Endothelial cell of umbilical vein (primary cell): ENCODE results near the gene SPTBN4. TPM values are rescaled to one million over a fixed set of nuclear protein-coding genes. Genes with fewer than 3 reads are reported as not detected.

Experiments used
- BruUV-seq: library from RNA; stranded (reverse); fragments of 400-500 nt; replicated peaks from 2 replicates; lab custom pipeline; 2021; lab: Mats Ljungman, UMichigan
- CTCF ChIA-PET: fragments of 300-600, 350-600 bp; sonication (Branson Sonifier 250); formaldehyde crosslinking; loops from one replicate; lab custom pipeline; 2021; ENCODE audit warnings: antibody characterized with exemption, inconsistent platforms; lab: Charles Lee
- POLR2A ChIA-PET: fragments of 300-600, 350-600 bp; sonication (Branson Sonifier 250); formaldehyde crosslinking; loops from one replicate; lab custom pipeline; 2021; ENCODE audit warnings: antibody characterized with exemption, inconsistent platforms; lab: Charles Lee
- DNase-seq: peaks from one replicate; pipeline ENCODE4 v3.0.0-alpha.2; 2011; ENCODE audit warnings: low read depth, low spot score
- FAIRE-seq: peaks from 2 replicates; lab custom pipeline; 2011; peaks lifted over from hg19 to GRCh38; lab: Jason Lieb, UNC
- H2AFZ ChIP-seq: 2 replicates; pipeline ENCODE4 v1.6.0; 2012; ENCODE audit warnings: low read depth, low read length, control low read depth, inconsistent platforms
- H3K27ac ChIP-seq: 2 replicates; pipeline ENCODE4 v1.5.1; 2011; ENCODE audit warnings: low read depth, mild to moderate bottlenecking, control low read depth, low read length, moderate library complexity; ENCODE audit not compliant: insufficient read depth
- H3K27me3 ChIP-seq, 2 experiments: 2 replicates each; pipeline versions ENCODE4 v1.6.0 to v1.6.1; 2011; ENCODE audit warnings: low read length in 2 of 2, mixed read lengths in 1 of 2; ENCODE audit not compliant: control insufficient read depth in 2 of 2, insufficient read depth in 2 of 2
- H3K36me3 ChIP-seq, 2 experiments: 2 replicates in 1 of 2; 3 replicates in 1 of 2; pipeline ENCODE4 v1.5.1; 2011; ENCODE audit warnings: low read length in 2 of 2, mild to moderate bottlenecking in 1 of 2, moderate library complexity in 1 of 2; ENCODE audit not compliant: control insufficient read depth in 2 of 2, insufficient read depth in 2 of 2; ENCODE audit errors: extremely low read depth in 1 of 2
- H3K4me1 ChIP-seq: 3 replicates; pipeline ENCODE4 v1.5.1; 2011; ENCODE audit warnings: mild to moderate bottlenecking, low read length; ENCODE audit not compliant: control insufficient read depth, insufficient read depth; ENCODE audit errors: extremely low read depth
- H3K4me2 ChIP-seq: 2 replicates; pipeline ENCODE4 v1.6.1; 2011; ENCODE audit warnings: low read length, control low read depth, mixed read lengths; ENCODE audit not compliant: insufficient read depth
- H3K4me3 ChIP-seq, 3 experiments: fragments of 200-600 bp in 1 of 3; sonication (generic), shearing (Covaris generic) in 1 of 3; replicated peaks in 1 of 3; 2 replicates each; pipeline ENCODE4 v1.5.1; 2011 to 2016; ENCODE audit warnings: control low read depth in 3 of 3, low read length in 3 of 3, mild to moderate bottlenecking in 2 of 3, inconsistent platforms in 1 of 3, low read depth in 1 of 3, moderate library complexity in 1 of 3; ENCODE audit not compliant: insufficient read depth in 1 of 3
- H3K79me2 ChIP-seq: 2 replicates; pipeline ENCODE4 v1.6.0; 2012; ENCODE audit warnings: low read length, inconsistent platforms; ENCODE audit not compliant: control insufficient read depth, insufficient read depth
- H3K9ac ChIP-seq: replicated peaks from 2 replicates; pipeline ENCODE3; 2011; ENCODE audit warnings: low read length, control low read depth; ENCODE audit not compliant: insufficient read depth; ENCODE audit errors: extremely low read depth
- H3K9me1 ChIP-seq: replicated peaks from 3 replicates; pipeline ENCODE4 v1.6.0; 2011; ENCODE audit warnings: mild to moderate bottlenecking, low read length; ENCODE audit not compliant: control insufficient read depth, insufficient read depth; ENCODE audit errors: extremely low read depth
- H3K9me3 ChIP-seq: replicated peaks from 2 replicates; pipeline ENCODE4 v1.5.1; 2012; ENCODE audit warnings: low read length, inconsistent platforms; ENCODE audit not compliant: control insufficient read depth, insufficient read depth
- H4K20me1 ChIP-seq: replicated peaks from 2 replicates; pipeline ENCODE3; 2011; ENCODE audit warnings: mild to moderate bottlenecking, low read length; ENCODE audit not compliant: control insufficient read depth, insufficient read depth; ENCODE audit errors: extremely low read depth
- EZH2 ChIP-seq: IDR thresholded peaks from 2 replicates; pipeline ENCODE4 v1.6.1; 2012; ENCODE audit warnings: borderline replicate concordance, low read depth, mild to moderate bottlenecking, moderate library complexity, low read length, inconsistent platforms; ENCODE audit not compliant: severe bottlenecking
- FOS ChIP-seq: IDR thresholded peaks from 2 replicates; pipeline ENCODE4 v1.6.1; 2011; ENCODE audit warnings: mild to moderate bottlenecking, low read length, moderate library complexity, borderline replicate concordance; ENCODE audit not compliant: insufficient read depth
- GATA2 ChIP-seq: IDR thresholded peaks from 2 replicates; pipeline ENCODE4 v1.7.0; 2011; ENCODE audit warnings: low read depth, mild to moderate bottlenecking, moderate library complexity, mixed read lengths, low read length; ENCODE audit not compliant: insufficient read length, insufficient read depth
- JUN ChIP-seq: IDR thresholded peaks from 2 replicates; pipeline ENCODE4 v1.6.1; 2011; ENCODE audit warnings: borderline replicate concordance, low read depth; ENCODE audit not compliant: insufficient read length, insufficient read depth
- MAX ChIP-seq: IDR thresholded peaks from 2 replicates; pipeline ENCODE4 v1.6.1; 2011; ENCODE audit not compliant: insufficient read depth, insufficient read length
- MYC ChIP-seq: IDR thresholded peaks from one replicate; pipeline ENCODE4 v1.6.1; 2011; ENCODE audit warnings: mild to moderate bottlenecking, low read depth, low read length
- POLR2A ChIP-seq: IDR thresholded peaks from 2 replicates; pipeline ENCODE4 v1.6.1; 2012; ENCODE audit warnings: low read depth, mild to moderate bottlenecking, control low read depth, low read length
- POLR2AphosphoS5 ChIP-seq: IDR thresholded peaks from 2 replicates; pipeline ENCODE4 v1.6.1; 2012; ENCODE audit warnings: low read depth, mild to moderate bottlenecking, control low read depth, low read length, moderate library complexity; ENCODE audit not compliant: insufficient read depth
- dilution Hi-C: fragments of 300-500 bp; cut with MboI; formaldehyde crosslinking; loops from one replicate; pipeline ENCODE4 v1.15.0; 2019; ENCODE audit warnings: low sequenced_read_pairs; ENCODE audit not compliant: extremely low pct_ligation_motif_present
- intact Hi-C: fragments of 100-400 bp; cut with micrococcal nuclease; formaldehyde crosslinking; loops from one replicate; pipeline ENCODE4 v1.10.0; 2022
- polyA plus RNA-seq, 4 experiments: library from polyadenylated mRNA; depleted of rRNA in 3 of 4; stranded (reverse) in 3 of 4; unstranded in 1 of 4; fragments of >200 nt; gene quantifications; 2 replicates each; pipeline versions ENCODE4 v1.2.1 to v1.2.3, GENCODE V29; 2011 to 2012; ENCODE audit warnings: missing spikeins in 1 of 4
- total RNA-seq: library from RNA; stranded (reverse); gene quantifications from 2 replicates; pipeline ENCODE4 v1.2.3, GENCODE V29; 2021
- TF ChIP-seq, protein P1 (sequence below), 2 donors: IDR thresholded peaks; 1 replicate in 1 of 2; 2 replicates in 1 of 2; pipeline ENCODE4 v1.5.1; 2011; ENCODE audit warnings: low read length in 2 of 2, mild to moderate bottlenecking in 2 of 2, moderate library complexity in 2 of 2, control low read depth in 1 of 2, inconsistent platforms in 1 of 2, low read depth in 1 of 2; ENCODE audit not compliant: insufficient read depth in 1 of 2; ENCODE audit errors: extremely low read depth in 1 of 2

The SPTBN4 gene
- total and polyA plus RNA-seq, 2 donors (not counting 3 experiments of a cell fraction or from before 2014, with no cell fraction given): 0.33 TPM; not detected in 1

- intact Hi-C loops (no loop called here), dilution Hi-C loops (no loop called here)
- no peak for TF ChIP-seq MYC
- TF ChIP-seq MAX: no peak
- no peak for TF ChIP-seq FOS
- TF ChIP-seq POLR2AphosphoS5: no peak
- TF ChIP-seq POLR2A: no peak
- no peak for TF ChIP-seq GATA2
- TF ChIP-seq JUN: no peak
- TF ChIP-seq, protein P1, sequence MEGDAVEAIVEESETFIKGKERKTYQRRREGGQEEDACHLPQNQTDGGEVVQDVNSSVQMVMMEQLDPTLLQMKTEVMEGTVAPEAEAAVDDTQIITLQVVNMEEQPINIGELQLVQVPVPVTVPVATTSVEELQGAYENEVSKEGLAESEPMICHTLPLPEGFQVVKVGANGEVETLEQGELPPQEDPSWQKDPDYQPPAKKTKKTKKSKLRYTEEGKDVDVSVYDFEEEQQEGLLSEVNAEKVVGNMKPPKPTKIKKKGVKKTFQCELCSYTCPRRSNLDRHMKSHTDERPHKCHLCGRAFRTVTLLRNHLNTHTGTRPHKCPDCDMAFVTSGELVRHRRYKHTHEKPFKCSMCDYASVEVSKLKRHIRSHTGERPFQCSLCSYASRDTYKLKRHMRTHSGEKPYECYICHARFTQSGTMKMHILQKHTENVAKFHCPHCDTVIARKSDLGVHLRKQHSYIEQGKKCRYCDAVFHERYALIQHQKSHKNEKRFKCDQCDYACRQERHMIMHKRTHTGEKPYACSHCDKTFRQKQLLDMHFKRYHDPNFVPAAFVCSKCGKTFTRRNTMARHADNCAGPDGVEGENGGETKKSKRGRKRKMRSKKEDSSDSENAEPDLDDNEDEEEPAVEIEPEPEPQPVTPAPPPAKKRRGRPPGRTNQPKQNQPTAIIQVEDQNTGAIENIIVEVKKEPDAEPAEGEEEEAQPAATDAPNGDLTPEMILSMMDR (IDR thresholded peaks at IDR 0.05; ENCODE audit: extremely low read depth in 1 of 2, insufficient read depth in 1 of 2, low read depth in 1 of 2, low read length in 2 of 2): no peak
- TF ChIP-seq EZH2: no peak
- Histone ChIP-seq H3K9ac (no peak overlapping the region), H3K9me3 (no peaks in the 10 kb centered on the region), H3K79me2 (no peaks in the 10 kb centered on the region), H3K4me2 (no peak overlapping the region), H3K27ac (no peak overlapping the region), H3K4me3 (no peak overlapping the region), H4K20me1 (no peaks in the 10 kb centered on the region), H3K4me1 (no peaks in the 10 kb centered on the region), H3K36me3 (no peaks in the 10 kb centered on the region), H2AFZ (no peak overlapping the region), H3K27me3 (peaks cover 24 to 29% of the 10 kb centered on the region in 2 experiments), H3K9me1 (no peaks in the 10 kb centered on the region)
- DNase-seq (no peak), FAIRE-seq (no peak)
- CTCF ChIA-PET: interaction anchor here (1.6 kb wide), 1 partner anchor 12 kb away, joined by 7 read pairs; no protein-coding TSS in a partner anchor
- BruUV-seq: no TSS peak
- POLR2A ChIA-PET: no interaction called here
Measured at GRCh38 chr19:40511487-40511886, 44.7 kb downstream of the SPTBN4 start.
